C4-2B (cell line): Measurements from ENCODE around the gene STEAP2.
"Not testable (repeated sequence)": the region's sequence is repeated elsewhere in the genome, so short reads cannot be mapped to it uniquely, and the experiment has no call there.

Experiments used
- H3K27ac ChIP-seq: fragments of 450-650 bp; 2 replicates; pipeline ENCODE4 v1.5.1; 2017
- ZFX ChIP-seq: fragments of 450-650 bp; IDR thresholded peaks from 2 replicates; pipeline ENCODE4 v1.6.1; 2017
- TF ChIP-seq, protein P1 (sequence below): fragments of 450-650 bp; conservative IDR thresholded peaks from 2 replicates; pipeline ENCODE4 v1.5.1; 2017; ENCODE audit warnings: mild to moderate bottlenecking

Gene STEAP2

DNA sequence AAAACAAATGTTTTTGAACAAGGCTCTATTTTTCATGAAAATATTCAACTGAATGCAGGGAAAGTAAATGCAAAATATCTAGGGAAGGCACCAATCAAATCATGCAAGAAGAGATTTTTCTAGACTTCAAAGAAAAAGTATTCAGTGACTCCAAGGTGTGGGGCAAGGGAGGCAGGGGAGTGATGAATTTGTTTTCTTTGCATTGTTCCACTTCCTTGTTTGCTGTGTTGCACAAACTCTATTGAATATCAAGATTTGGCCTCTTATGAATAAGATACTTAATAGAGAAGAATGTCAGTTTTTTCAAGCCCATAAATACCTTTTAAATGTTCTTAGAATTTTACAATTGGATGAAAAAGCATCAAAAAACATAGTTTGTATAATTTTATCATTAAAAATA lies 30.9 kb upstream of the STEAP2 start:
- H3K27ac ChIP-seq: no peak overlapping the region
- TF ChIP-seq, protein P1, sequence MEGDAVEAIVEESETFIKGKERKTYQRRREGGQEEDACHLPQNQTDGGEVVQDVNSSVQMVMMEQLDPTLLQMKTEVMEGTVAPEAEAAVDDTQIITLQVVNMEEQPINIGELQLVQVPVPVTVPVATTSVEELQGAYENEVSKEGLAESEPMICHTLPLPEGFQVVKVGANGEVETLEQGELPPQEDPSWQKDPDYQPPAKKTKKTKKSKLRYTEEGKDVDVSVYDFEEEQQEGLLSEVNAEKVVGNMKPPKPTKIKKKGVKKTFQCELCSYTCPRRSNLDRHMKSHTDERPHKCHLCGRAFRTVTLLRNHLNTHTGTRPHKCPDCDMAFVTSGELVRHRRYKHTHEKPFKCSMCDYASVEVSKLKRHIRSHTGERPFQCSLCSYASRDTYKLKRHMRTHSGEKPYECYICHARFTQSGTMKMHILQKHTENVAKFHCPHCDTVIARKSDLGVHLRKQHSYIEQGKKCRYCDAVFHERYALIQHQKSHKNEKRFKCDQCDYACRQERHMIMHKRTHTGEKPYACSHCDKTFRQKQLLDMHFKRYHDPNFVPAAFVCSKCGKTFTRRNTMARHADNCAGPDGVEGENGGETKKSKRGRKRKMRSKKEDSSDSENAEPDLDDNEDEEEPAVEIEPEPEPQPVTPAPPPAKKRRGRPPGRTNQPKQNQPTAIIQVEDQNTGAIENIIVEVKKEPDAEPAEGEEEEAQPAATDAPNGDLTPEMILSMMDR: no peak
- TF ChIP-seq ZFX: no peak

DNA sequence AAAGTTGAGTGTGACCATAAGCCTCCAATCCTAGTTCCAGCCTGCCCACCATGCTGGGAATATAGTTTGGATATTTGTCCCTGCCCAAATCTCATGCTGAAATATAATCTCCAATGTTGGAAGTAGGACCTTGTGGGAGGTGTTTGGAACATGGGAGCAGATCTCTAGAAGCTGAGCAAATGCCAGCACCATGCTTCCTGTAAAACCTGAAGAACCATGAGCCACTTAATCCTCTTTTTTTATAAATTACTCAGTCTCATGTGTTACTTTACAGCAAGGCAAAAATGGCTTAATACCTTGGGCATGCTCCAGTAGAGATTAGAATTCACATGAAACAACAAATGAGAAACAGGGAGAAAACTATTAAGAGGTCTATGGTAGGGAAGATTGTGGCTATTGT lies 30.1 kb upstream of the STEAP2 start:
- peak overlapping the region; percentile 82; the same call in 1 of the 2 replicates for H3K27ac ChIP-seq
- TF ChIP-seq ZFX: no peak
- TF ChIP-seq, protein P1: no peak

DNA sequence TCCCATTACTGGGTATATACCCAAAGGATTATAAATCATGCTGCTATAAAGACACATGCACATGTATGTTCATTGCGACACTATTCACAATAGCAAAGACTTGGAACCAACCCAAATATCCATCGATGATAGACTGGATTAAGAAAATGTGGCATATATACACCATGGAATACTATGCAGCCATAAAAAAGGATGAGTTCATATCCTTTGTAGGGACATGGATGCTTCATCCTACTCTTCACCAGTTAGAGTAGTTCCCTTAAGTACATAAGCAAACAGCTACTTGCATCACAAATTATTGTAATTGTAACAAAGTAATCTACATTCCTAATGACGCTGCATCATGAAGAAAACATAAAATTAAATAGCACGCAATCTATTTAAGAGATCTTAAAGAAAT lies 25.2 kb upstream of the STEAP2 start:
- H3K27ac ChIP-seq: not testable (repeated sequence)

DNA sequence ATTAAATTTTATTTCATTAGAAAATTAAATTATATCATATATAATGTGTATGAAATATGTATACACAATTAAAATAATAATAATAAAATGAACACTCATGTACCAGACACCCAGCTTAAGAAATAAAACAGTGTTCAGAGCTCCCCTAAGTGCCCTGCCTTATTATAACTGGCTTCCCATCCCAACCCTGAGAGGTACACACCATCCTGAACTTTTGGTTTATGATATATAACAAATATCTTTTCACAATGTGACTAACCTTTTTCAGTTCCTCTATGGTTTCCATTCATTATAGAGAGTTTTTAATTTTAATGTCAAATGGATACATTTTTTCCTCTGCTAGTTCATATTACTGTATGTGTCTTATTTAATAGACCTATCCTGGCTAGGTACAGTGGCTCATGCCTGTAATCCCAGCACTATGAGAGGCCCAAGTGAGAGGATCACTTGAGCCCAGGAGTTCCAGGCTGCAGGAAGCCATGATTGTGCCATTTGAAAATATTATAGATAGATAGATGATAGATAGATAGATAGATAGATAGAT lies 24.0 kb upstream of the STEAP2 start:
- TF ChIP-seq ZFX: no peak
- TF ChIP-seq, protein P1: no peak
- H3K27ac ChIP-seq: no peak overlapping the region

DNA sequence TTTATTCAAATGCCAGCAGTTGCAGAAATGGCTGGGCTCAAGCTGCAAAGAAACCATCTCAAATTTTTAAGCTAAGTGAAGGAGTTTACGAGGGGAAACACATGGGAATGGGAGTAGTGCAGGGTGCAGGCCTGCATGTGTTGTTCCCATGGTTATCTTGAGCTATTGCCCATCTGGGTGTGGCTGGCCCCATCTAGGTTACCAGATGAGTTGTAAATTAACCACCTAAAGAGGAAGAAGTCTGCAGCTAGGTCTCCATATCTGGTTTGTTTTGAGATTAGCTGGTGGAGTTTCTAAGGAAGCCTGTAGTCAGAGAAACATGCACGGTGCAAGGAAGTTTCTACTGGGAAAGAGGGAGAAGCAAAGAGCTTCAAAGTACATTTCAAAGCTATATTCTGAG lies 23.3 kb upstream of the STEAP2 start:
- no peak overlapping the region for H3K27ac ChIP-seq
- no peak for TF ChIP-seq ZFX
- TF ChIP-seq, protein P1: no peak

DNA sequence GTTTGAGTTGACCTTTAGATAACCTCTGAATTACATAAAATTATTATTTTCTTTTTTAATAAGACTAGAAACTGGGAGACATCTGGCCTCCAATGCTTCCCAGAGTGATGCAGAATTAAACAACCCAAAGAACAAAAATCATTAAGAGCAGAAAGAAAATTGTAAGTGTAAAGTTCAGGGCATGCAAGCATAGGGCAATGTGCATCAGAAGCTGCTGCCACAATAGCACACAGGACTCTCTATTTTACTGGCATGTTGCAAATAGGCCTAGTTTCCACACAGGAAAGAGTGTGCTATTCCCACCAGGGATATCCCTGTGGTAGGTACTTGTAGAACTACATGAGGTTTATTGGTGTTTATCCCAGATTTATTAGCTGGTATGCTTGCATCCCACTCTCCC lies 20.5 kb upstream of the STEAP2 start:
- TF ChIP-seq, protein P1: no peak
- no peak for TF ChIP-seq ZFX
- no peak overlapping the region for H3K27ac ChIP-seq

DNA sequence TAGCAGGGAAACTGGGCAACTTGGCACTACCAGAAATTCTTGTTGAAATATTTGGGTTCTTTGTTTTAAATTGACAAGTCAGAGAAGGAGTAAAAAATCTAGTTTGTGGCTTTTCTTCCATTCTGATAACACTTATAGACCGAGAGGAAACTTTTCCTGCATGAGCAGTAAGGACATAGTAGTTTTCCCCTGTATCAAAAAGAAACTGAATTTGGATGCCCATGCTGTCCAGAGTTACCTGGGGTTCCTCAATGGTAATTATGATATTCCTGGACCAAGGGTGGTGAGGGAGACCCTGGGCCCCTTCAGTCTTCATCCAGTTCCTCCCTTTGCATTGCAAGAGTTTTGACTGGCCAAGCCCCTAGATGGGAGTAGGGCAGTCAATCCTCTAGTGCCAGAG lies 19.9 kb upstream of the STEAP2 start:
- H3K27ac ChIP-seq: no peak overlapping the region
- TF ChIP-seq, protein P1: no peak
- no peak for TF ChIP-seq ZFX

DNA sequence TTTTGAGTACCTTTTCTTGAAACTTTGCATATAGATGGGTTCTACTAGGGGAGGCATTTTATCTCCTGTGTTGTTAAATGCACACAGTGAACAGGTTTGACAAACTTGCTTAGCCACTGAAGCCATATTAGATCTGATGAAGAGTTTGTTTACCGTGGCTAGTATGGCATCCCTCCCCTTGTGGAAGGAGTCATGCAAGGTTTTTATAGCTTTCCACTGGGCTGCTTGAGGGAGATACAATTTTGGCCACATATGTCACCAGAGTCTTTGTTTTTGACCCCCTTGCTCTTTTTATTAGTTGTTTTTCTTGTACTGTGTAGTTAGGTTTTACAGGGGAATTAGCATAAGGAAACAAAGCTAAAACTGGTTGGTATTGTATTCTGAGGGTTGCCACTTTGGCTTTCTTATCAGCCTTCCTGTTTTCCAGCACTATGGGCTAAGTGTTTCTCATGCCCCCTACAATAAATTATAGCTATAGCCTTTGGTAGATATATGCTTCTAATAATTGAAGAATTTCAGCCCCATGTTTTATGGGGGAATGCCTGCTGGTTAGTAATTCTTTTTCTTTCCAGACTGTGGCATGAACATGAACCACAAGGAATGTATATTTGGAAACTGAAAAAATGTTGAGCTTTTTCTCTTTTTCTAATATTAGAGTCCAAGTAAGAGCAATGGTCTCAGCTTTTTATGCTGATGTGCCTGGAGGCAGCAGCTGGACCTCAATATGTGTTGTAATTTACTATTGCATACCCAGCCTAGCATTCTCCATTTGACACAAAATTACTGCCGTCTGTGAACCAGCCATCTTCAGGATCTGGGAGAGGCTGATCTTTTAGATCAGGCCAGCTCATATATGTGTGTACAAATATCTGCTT lies 18.4 kb upstream of the STEAP2 start:
- TF ChIP-seq ZFX: no peak
- TF ChIP-seq, protein P1: no peak
- H3K27ac ChIP-seq: peak overlapping the region; percentile 32; the same call in 1 of the 2 replicates
